Measurements from ENCODE around the gene MAGED2.

DNA sequence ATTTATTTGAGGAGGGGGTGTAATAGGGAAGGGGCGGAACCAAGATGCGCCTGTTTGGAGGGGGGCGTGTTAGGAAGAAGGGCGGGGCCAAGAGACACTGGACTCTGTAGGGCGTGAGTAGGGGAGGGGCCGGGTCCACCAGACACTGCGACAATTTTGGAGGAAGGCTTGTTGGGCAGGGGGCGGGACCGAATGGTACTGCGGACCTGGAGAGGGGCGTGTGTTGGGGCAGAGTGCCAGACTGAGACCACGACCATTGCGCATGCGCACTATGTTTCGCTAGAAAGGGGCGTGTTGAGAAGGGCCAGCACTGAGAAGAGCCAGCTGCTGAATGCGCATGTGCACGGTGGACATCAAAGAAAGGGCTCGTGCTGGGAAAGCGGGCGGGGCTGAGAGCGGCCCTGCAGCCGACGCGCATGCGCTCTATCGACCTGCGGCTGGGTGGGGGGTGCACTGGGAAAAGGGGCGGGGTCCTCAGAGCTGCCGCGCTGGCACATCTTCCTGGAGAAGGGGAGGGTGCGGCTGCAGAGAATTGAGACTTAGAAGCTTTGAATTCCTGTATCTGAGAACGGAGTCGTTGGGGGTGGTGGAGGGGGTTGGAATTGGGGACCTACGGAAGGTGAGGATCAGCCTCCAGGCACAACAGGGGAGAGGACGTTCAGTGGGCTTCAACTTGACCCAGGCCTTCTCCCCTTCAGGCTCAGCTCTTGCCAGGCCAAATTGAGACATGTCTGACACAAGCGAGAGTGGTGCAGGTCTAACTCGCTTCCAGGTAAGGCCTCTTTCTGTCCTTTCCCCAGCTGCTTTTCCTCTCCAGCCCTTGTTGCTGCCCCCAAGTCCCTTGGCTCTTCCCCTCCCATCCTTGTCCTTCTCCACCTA is 1.3 kb downstream of the MAGED2 start:
- TF ChIP-seq, protein P1, sequence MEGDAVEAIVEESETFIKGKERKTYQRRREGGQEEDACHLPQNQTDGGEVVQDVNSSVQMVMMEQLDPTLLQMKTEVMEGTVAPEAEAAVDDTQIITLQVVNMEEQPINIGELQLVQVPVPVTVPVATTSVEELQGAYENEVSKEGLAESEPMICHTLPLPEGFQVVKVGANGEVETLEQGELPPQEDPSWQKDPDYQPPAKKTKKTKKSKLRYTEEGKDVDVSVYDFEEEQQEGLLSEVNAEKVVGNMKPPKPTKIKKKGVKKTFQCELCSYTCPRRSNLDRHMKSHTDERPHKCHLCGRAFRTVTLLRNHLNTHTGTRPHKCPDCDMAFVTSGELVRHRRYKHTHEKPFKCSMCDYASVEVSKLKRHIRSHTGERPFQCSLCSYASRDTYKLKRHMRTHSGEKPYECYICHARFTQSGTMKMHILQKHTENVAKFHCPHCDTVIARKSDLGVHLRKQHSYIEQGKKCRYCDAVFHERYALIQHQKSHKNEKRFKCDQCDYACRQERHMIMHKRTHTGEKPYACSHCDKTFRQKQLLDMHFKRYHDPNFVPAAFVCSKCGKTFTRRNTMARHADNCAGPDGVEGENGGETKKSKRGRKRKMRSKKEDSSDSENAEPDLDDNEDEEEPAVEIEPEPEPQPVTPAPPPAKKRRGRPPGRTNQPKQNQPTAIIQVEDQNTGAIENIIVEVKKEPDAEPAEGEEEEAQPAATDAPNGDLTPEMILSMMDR (conservative IDR thresholded peaks at IDR 0.05; ENCODE audit: low read depth, low read length), result no peak
- TF ChIP-seq EZH2 (IDR thresholded peaks at IDR 0.05; ENCODE audit: borderline replicate concordance, low read depth, low read length, poor library complexity, severe bottlenecking), result no peak
